ENCODE results near the gene ANKRD24.

The ANKRD24 gene

GRCh38 chr19:4184718-4185352 is 2.3 kb downstream of the ANKRD24 start:
- Histone ChIP-seq H3K4me1 (peaks cover 9% of the 10 kb centered on the region), H3K79me2 (no peaks in the 10 kb centered on the region), H3K27me3 (ENCODE audit: control insufficient read depth, insufficient read depth, low read length) (no peaks in the 10 kb centered on the region), H3K36me3 (ENCODE audit: control insufficient read depth, insufficient read depth, low read length) (no peaks in the 10 kb centered on the region), H3K9me3 (ENCODE audit: control insufficient read depth, low read length) (no peaks in the 10 kb centered on the region), H3K9ac (no peak overlapping the region), H2AFZ (no peak overlapping the region), H3K4me3 (ENCODE audit: low read depth, low read length) (no peak overlapping the region), H3K27ac (no peak overlapping the region), H3K4me2 (ENCODE audit: low read length) (no peak overlapping the region)
- no peak for TF ChIP-seq CTCF (IDR thresholded peaks at IDR 0.05)

- Histone ChIP-seq H3K4me2 (ENCODE audit: low read length) (no peak overlapping the region), H3K4me1 (peaks cover 9% of the 10 kb centered on the region), H2AFZ (no peak overlapping the region), H3K9me3 (ENCODE audit: control insufficient read depth, low read length) (no peaks in the 10 kb centered on the region), H3K36me3 (ENCODE audit: control insufficient read depth, insufficient read depth, low read length) (no peaks in the 10 kb centered on the region), H3K79me2 (no peaks in the 10 kb centered on the region), H3K27me3 (ENCODE audit: control insufficient read depth, insufficient read depth, low read length) (no peaks in the 10 kb centered on the region), H3K9ac (no peak overlapping the region), H3K27ac (no peak overlapping the region), H3K4me3 (ENCODE audit: low read depth, low read length) (no peak overlapping the region)
- no peak for TF ChIP-seq CTCF (IDR thresholded peaks at IDR 0.05)
Measured at GRCh38 chr19:4185413-4186086, 3.1 kb downstream of the ANKRD24 start.

GRCh38 chr19:4186087-4186993 is 3.9 kb downstream of the ANKRD24 start:
- Histone ChIP-seq H3K9me3 (ENCODE audit: control insufficient read depth, low read length) (no peaks in the 10 kb centered on the region), H3K9ac (no peak overlapping the region), H3K27me3 (ENCODE audit: control insufficient read depth, insufficient read depth, low read length) (no peaks in the 10 kb centered on the region), H3K79me2 (no peaks in the 10 kb centered on the region), H3K4me2 (ENCODE audit: low read length) (no peak overlapping the region), H3K36me3 (ENCODE audit: control insufficient read depth, insufficient read depth, low read length) (no peaks in the 10 kb centered on the region), H3K4me1 (peaks cover 6% of the 10 kb centered on the region), H3K4me3 (ENCODE audit: low read depth, low read length) (no peak overlapping the region), H3K27ac (no peak overlapping the region), H2AFZ (peak overlapping the region; percentile 72)
- TF ChIP-seq CTCF (IDR thresholded peaks at IDR 0.05) = peak; percentile 57

GRCh38 chr19:4187313-4188122 is 5.0 kb downstream of the ANKRD24 start:
- no peak for TF ChIP-seq CTCF (IDR thresholded peaks at IDR 0.05)
- no peak overlapping the region for H3K4me3 ChIP-seq (ENCODE audit: low read depth, low read length)
- H3K27me3 ChIP-seq (ENCODE audit: control insufficient read depth, insufficient read depth, low read length) = no peaks in the 10 kb centered on the region

More at GRCh38 chr19:4187313-4188122, 5.0 kb downstream of the ANKRD24 start:
- H3K4me1 ChIP-seq = peaks cover 4% of the 10 kb centered on the region
- H2AFZ ChIP-seq = no peak overlapping the region
- H3K27ac ChIP-seq = no peak overlapping the region
- H3K9ac ChIP-seq = no peak overlapping the region
- no peaks in the 10 kb centered on the region for H3K36me3 ChIP-seq (ENCODE audit: control insufficient read depth, insufficient read depth, low read length)
- no peaks in the 10 kb centered on the region for H3K9me3 ChIP-seq (ENCODE audit: control insufficient read depth, low read length)
- no peaks in the 10 kb centered on the region for H3K79me2 ChIP-seq
- H3K4me2 ChIP-seq (ENCODE audit: low read length) = no peak overlapping the region
